ENCODE data around the gene CLEC16A. TPM values are rescaled to one million over a fixed set of nuclear protein-coding genes. Genes with fewer than 3 reads are reported as not detected.

Gene CLEC16A
- total and polyA plus RNA-seq, 9 of the 15 experiments (the other 6 are each of a cell fraction or from before 2014, with no cell fraction given): 1.00 to 22.3 (median 10.0) TPM

DNA sequence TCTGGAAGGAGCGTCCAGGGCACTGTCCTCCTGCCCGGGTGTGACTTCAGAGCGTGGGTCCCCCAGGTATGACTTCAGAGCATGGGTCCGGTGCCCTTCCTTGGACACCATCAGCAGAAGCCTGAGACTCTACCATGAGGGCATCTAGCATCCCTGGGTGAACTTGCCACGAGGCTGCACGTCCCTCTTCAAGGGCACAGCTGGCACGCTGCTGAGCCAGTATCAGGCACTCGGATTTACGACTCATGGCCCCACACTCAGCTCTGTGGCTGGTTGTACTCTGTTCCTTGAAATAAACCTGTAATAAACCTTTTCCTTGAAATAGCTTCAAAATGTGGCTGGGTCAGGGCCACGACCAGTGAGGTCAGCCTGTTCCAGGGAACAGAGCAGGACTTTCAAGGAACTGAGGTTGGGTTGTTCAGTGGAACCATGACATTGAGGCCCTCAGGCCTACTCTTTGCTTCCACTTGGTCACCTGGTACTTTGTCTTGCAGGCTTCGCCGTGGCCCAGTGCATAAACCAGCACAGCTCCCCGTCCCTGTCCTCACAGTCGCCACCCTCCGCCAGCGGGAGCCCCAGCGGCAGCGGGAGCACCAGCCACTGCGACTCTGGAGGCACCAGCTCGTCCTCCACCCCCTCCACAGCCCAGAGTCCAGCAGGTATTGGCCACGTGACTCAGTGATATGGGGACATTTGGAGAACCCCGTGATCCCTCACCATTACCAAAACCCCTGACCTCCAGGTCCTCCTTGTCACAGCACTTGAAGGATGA lies 221.7 kb downstream of the CLEC16A start:
- no peak overlapping the region for H2AFZ ChIP-seq (ENCODE audit: low read depth, low read length)
- peak overlapping the region in 1 of 2 experiments; percentile 39; a peak in 2 of 4 replicates for H3K9ac ChIP-seq (ENCODE audit: insufficient read depth in 1 of 2, low read depth in 2 of 2, low read length in 2 of 2)
- FAIRE-seq (peak; percentile 37), ATAC-seq (no peak), DNase-seq (ENCODE audit: extremely low read depth in 1 of 4, low spot score in 3 of 4) (no peak)
- H3K27ac ChIP-seq (ENCODE audit: extremely low read depth, low read depth, low read length): no peak overlapping the region
- no peaks in the 10 kb centered on the region for H3K9me3 ChIP-seq (replicated peaks; ENCODE audit: control insufficient read depth, insufficient read depth, low read depth, low read length)
- ChIA-PET POLR2A (interaction anchor here (0.6 to 1.2 kb wide), 3 partner anchors 11 to 110 kb away, joined by 3 to 5 read pairs (median 3); no protein-coding TSS in a partner anchor), CTCF (ENCODE audit: low intra/inter-chr PET ratio) (no interaction called here)
- no peaks in the 10 kb centered on the region for H4K20me1 ChIP-seq (replicated peaks; ENCODE audit: control insufficient read depth, insufficient read depth, low read length)
- H3K79me2 ChIP-seq (ENCODE audit: control insufficient read depth, insufficient read depth, low read length): no peaks in the 10 kb centered on the region
- no TSS peak for BruUV-seq (replicated peaks)
- 83% methylated on average over 22 of the region's 22 CpGs for WGBS (ENCODE audit: insufficient coverage, low coverage, missing lambda C conversion rate)
- no peaks in the 10 kb centered on the region for H3K27me3 ChIP-seq (ENCODE audit: control insufficient read depth in 2 of 2, insufficient read depth in 2 of 2, low read length in 2 of 2)
- in situ Hi-C loops (cut with MboI) (no loop called here), intact Hi-C loops (cut with micrococcal nuclease) (no loop called here)
- peaks cover 35 to 38% of the 10 kb centered on the region in 2 experiments for H3K4me1 ChIP-seq (replicated peaks in 1 of 2; ENCODE audit: control insufficient read depth in 2 of 2, insufficient read depth in 2 of 2, low read length in 2 of 2)
- peaks cover 11% of the 10 kb centered on the region; the same call in 1 of the 3 replicates for H3K36me3 ChIP-seq (ENCODE audit: control insufficient read depth, insufficient read depth, low read length)
- no peak overlapping the region for H3K4me3 ChIP-seq
- TF ChIP-seq XRCC5 (IDR thresholded peaks at IDR 0.05; ENCODE audit: low read depth, low read length): no peak
- peak; percentile 95 for TF ChIP-seq ZBTB33 (CRISPR knock-in tag; IDR thresholded peaks at IDR 0.05)
- TF ChIP-seq TAF7 (tag; IDR thresholded peaks at IDR 0.05): no peak
- TF ChIP-seq, protein P1, sequence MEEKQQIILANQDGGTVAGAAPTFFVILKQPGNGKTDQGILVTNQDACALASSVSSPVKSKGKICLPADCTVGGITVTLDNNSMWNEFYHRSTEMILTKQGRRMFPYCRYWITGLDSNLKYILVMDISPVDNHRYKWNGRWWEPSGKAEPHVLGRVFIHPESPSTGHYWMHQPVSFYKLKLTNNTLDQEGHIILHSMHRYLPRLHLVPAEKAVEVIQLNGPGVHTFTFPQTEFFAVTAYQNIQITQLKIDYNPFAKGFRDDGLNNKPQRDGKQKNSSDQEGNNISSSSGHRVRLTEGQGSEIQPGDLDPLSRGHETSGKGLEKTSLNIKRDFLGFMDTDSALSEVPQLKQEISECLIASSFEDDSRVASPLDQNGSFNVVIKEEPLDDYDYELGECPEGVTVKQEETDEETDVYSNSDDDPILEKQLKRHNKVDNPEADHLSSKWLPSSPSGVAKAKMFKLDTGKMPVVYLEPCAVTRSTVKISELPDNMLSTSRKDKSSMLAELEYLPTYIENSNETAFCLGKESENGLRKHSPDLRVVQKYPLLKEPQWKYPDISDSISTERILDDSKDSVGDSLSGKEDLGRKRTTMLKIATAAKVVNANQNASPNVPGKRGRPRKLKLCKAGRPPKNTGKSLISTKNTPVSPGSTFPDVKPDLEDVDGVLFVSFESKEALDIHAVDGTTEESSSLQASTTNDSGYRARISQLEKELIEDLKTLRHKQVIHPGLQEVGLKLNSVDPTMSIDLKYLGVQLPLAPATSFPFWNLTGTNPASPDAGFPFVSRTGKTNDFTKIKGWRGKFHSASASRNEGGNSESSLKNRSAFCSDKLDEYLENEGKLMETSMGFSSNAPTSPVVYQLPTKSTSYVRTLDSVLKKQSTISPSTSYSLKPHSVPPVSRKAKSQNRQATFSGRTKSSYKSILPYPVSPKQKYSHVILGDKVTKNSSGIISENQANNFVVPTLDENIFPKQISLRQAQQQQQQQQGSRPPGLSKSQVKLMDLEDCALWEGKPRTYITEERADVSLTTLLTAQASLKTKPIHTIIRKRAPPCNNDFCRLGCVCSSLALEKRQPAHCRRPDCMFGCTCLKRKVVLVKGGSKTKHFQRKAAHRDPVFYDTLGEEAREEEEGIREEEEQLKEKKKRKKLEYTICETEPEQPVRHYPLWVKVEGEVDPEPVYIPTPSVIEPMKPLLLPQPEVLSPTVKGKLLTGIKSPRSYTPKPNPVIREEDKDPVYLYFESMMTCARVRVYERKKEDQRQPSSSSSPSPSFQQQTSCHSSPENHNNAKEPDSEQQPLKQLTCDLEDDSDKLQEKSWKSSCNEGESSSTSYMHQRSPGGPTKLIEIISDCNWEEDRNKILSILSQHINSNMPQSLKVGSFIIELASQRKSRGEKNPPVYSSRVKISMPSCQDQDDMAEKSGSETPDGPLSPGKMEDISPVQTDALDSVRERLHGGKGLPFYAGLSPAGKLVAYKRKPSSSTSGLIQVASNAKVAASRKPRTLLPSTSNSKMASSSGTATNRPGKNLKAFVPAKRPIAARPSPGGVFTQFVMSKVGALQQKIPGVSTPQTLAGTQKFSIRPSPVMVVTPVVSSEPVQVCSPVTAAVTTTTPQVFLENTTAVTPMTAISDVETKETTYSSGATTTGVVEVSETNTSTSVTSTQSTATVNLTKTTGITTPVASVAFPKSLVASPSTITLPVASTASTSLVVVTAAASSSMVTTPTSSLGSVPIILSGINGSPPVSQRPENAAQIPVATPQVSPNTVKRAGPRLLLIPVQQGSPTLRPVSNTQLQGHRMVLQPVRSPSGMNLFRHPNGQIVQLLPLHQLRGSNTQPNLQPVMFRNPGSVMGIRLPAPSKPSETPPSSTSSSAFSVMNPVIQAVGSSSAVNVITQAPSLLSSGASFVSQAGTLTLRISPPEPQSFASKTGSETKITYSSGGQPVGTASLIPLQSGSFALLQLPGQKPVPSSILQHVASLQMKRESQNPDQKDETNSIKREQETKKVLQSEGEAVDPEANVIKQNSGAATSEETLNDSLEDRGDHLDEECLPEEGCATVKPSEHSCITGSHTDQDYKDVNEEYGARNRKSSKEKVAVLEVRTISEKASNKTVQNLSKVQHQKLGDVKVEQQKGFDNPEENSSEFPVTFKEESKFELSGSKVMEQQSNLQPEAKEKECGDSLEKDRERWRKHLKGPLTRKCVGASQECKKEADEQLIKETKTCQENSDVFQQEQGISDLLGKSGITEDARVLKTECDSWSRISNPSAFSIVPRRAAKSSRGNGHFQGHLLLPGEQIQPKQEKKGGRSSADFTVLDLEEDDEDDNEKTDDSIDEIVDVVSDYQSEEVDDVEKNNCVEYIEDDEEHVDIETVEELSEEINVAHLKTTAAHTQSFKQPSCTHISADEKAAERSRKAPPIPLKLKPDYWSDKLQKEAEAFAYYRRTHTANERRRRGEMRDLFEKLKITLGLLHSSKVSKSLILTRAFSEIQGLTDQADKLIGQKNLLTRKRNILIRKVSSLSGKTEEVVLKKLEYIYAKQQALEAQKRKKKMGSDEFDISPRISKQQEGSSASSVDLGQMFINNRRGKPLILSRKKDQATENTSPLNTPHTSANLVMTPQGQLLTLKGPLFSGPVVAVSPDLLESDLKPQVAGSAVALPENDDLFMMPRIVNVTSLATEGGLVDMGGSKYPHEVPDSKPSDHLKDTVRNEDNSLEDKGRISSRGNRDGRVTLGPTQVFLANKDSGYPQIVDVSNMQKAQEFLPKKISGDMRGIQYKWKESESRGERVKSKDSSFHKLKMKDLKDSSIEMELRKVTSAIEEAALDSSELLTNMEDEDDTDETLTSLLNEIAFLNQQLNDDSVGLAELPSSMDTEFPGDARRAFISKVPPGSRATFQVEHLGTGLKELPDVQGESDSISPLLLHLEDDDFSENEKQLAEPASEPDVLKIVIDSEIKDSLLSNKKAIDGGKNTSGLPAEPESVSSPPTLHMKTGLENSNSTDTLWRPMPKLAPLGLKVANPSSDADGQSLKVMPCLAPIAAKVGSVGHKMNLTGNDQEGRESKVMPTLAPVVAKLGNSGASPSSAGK (IDR thresholded peaks at IDR 0.05): no peak
- TF ChIP-seq, protein P2, sequence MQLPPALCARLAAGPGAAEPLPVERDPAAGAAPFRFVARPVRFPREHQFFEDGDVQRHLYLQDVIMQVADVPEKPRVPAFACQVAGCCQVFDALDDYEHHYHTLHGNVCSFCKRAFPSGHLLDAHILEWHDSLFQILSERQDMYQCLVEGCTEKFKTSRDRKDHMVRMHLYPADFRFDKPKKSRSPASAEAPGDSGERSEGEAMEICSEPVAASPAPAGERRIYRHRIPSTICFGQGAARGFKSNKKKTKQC (CRISPR knock-in tag; IDR thresholded peaks at IDR 0.05): no peak
- no peak for TF ChIP-seq SMARCB1 (IDR thresholded peaks at IDR 0.05; ENCODE audit: insufficient read length, low read depth)
- H3K4me2 ChIP-seq (ENCODE audit: insufficient read depth, low read length): 0 out of 2 replicates have a peak overlapping the region, but pooled peaks have one; percentile 1
- H3K9me1 ChIP-seq (ENCODE audit: control insufficient read depth, insufficient read depth, low read length): no peaks in the 10 kb centered on the region

Measured in K562 (cell line).